H9 (cell line): Measurements from ENCODE around the gene ILDR2. TPM values are rescaled to one million over a fixed set of nuclear protein-coding genes. Genes with fewer than 3 reads are reported as not detected.

Experiments
- DNase-seq: peaks from one replicate; pipeline ENCODE4 v3.0.0-alpha.2; 2017
- H2AFZ ChIP-seq: one replicate; pipeline ENCODE4 v1.6.1; 2013; ENCODE audit warnings: mild to moderate bottlenecking, low read length, control low read depth, moderate library complexity
- H2AK5ac ChIP-seq: 2 replicates; pipeline ENCODE4 v1.6.1; 2013; ENCODE audit warnings: low read length, control low read depth, mixed read lengths; ENCODE audit not compliant: insufficient read length
- H2BK120ac ChIP-seq: one replicate; pipeline ENCODE4 v1.6.1; 2013; ENCODE audit warnings: low read depth, mild to moderate bottlenecking, low read length, control low read depth, inconsistent platforms; ENCODE audit not compliant: poor library complexity, severe bottlenecking
- H2BK12ac ChIP-seq: 2 replicates; pipeline ENCODE4 v1.6.1; 2013; ENCODE audit warnings: low read length, control low read depth, mixed read lengths, low read depth; ENCODE audit not compliant: insufficient read length
- H2BK15ac ChIP-seq: 2 replicates; pipeline ENCODE4 v1.6.1; 2013; ENCODE audit warnings: low read depth, low read length, control low read depth
- H2BK20ac ChIP-seq: one replicate; pipeline ENCODE4 v1.6.1; 2013; ENCODE audit warnings: low read depth, mild to moderate bottlenecking, low read length, control low read depth, inconsistent platforms; ENCODE audit not compliant: poor library complexity, severe bottlenecking
- H2BK5ac ChIP-seq: 2 replicates; pipeline ENCODE4 v1.6.1; 2013; ENCODE audit warnings: low read length, control low read depth, mixed read lengths; ENCODE audit not compliant: insufficient read length
- H3K14ac ChIP-seq: 2 replicates; pipeline ENCODE4 v1.6.1; 2013; ENCODE audit warnings: low read length, control low read depth; ENCODE audit not compliant: insufficient read depth
- H3K18ac ChIP-seq: 2 replicates; pipeline ENCODE4 v1.6.1; 2013; ENCODE audit warnings: low read depth, mild to moderate bottlenecking, mixed read lengths, low read length, control low read depth; ENCODE audit not compliant: insufficient read length
- H3K23ac ChIP-seq: 2 replicates; pipeline ENCODE4 v1.6.1; 2013; ENCODE audit warnings: low read length, control low read depth, mixed read lengths, low read depth; ENCODE audit not compliant: insufficient read length
- H3K23me2 ChIP-seq: 2 replicates; pipeline ENCODE4 v1.6.1; 2013; ENCODE audit warnings: low read depth, mild to moderate bottlenecking, mixed read lengths, low read length, control low read depth; ENCODE audit not compliant: insufficient read length, poor library complexity, severe bottlenecking
- H3K27ac ChIP-seq: 2 replicates; pipeline ENCODE4 v1.5.1; 2013; ENCODE audit warnings: low read length, control low read depth, mixed read lengths, low read depth; ENCODE audit not compliant: insufficient read length
- H3K27me3 ChIP-seq: 2 replicates; pipeline ENCODE4 v1.6.1; 2013; ENCODE audit warnings: low read length, control low read depth, inconsistent platforms; ENCODE audit not compliant: insufficient read depth
- H3K4ac ChIP-seq: 2 replicates; pipeline ENCODE4 v1.6.1; 2013; ENCODE audit warnings: low read depth, mild to moderate bottlenecking, control low read depth, inconsistent platforms, low read length, moderate library complexity
- H3K4me1 ChIP-seq: 2 replicates; pipeline ENCODE4 v1.6.1; 2013; ENCODE audit warnings: low read length, control low read depth, inconsistent platforms; ENCODE audit not compliant: insufficient read depth
- H3K4me2 ChIP-seq: 2 replicates; pipeline ENCODE4 v1.6.1; 2013; ENCODE audit warnings: low read length, control low read depth, mixed read lengths; ENCODE audit not compliant: insufficient read length, insufficient read depth
- H3K56ac ChIP-seq: 2 replicates; pipeline ENCODE4 v1.6.1; 2013; ENCODE audit warnings: low read depth, mild to moderate bottlenecking, mixed read lengths, low read length, control low read depth; ENCODE audit not compliant: insufficient read length
- H3K79me1 ChIP-seq: 2 replicates; pipeline ENCODE4 v1.6.1; 2013; ENCODE audit warnings: low read depth, mild to moderate bottlenecking, moderate library complexity, low read length, control low read depth, inconsistent platforms; ENCODE audit not compliant: insufficient read depth, poor library complexity, severe bottlenecking
- H3K79me2 ChIP-seq: 2 replicates; pipeline ENCODE4 v1.6.1; 2013; ENCODE audit warnings: low read length, control low read depth, inconsistent platforms; ENCODE audit not compliant: insufficient read depth
- H3K9ac ChIP-seq: 2 replicates; pipeline ENCODE4 v1.6.1; 2013; ENCODE audit warnings: low read length, control low read depth, mixed read lengths; ENCODE audit not compliant: insufficient read length; ENCODE audit errors: extremely low read depth
- H3K9me3 ChIP-seq: one replicate; pipeline ENCODE4 v1.6.1; 2013; ENCODE audit warnings: low read depth, low read length, inconsistent platforms; ENCODE audit not compliant: control insufficient read depth
- H3T11ph ChIP-seq: one replicate; pipeline ENCODE4 v1.6.1; 2013; ENCODE audit warnings: mild to moderate bottlenecking, low read length, control low read depth, inconsistent platforms
- H4K20me1 ChIP-seq: one replicate; pipeline ENCODE4 v1.6.1; 2013; ENCODE audit not compliant: control insufficient read depth, insufficient read length, insufficient read depth
- H4K5ac ChIP-seq: 2 replicates; pipeline ENCODE4 v1.6.1; 2013; ENCODE audit warnings: low read depth, mild to moderate bottlenecking, mixed read lengths, low read length, control low read depth; ENCODE audit not compliant: insufficient read length
- H4K8ac ChIP-seq: replicated peaks from 2 replicates; pipeline ENCODE4 v1.6.1; 2013; ENCODE audit warnings: low read length, control low read depth, mixed read lengths, low read depth; ENCODE audit not compliant: insufficient read length
- H4K91ac ChIP-seq: 2 replicates; pipeline ENCODE4 v1.6.1; 2013; ENCODE audit warnings: low read depth, mild to moderate bottlenecking, moderate library complexity, mixed read lengths, low read length, control low read depth; ENCODE audit not compliant: insufficient read length
- H3K27ac Mint-ChIP-seq, 3 experiments: 2 replicates in 2 of 3; 3 replicates in 1 of 3; pipeline ENCODE4 v1.8.0; 2020 to 2021; ENCODE audit warnings: mixed read lengths in 3 of 3, mild to moderate bottlenecking in 1 of 3, moderate library complexity in 1 of 3
- H3K27me3 Mint-ChIP-seq: 2 replicates; pipeline ENCODE4 v1.8.0; 2021; ENCODE audit warnings: low read depth, mild to moderate bottlenecking, moderate library complexity, mixed read lengths
- H3K36me3 Mint-ChIP-seq, 3 experiments: 2 replicates in 2 of 3; 3 replicates in 1 of 3; pipeline ENCODE4 v1.8.0; 2020 to 2021; ENCODE audit warnings: low read depth in 3 of 3, mixed read lengths in 3 of 3; ENCODE audit not compliant: insufficient read depth in 1 of 3
- H3K4me1 Mint-ChIP-seq, 2 experiments: 2 replicates each; pipeline ENCODE4 v1.8.0; 2020; ENCODE audit warnings: mixed read lengths in 2 of 2
- H3K4me3 Mint-ChIP-seq, 2 experiments: 2 replicates in 1 of 2; 3 replicates in 1 of 2; pipeline ENCODE4 v1.8.0; 2020 to 2021; ENCODE audit warnings: mild to moderate bottlenecking in 2 of 2, mixed read lengths in 2 of 2, moderate library complexity in 1 of 2
- H3K9me3 Mint-ChIP-seq, 2 experiments: 2 replicates in 1 of 2; 3 replicates in 1 of 2; pipeline ENCODE4 v1.8.0; 2020; ENCODE audit warnings: mild to moderate bottlenecking in 2 of 2, mixed read lengths in 2 of 2, moderate library complexity in 1 of 2
- CTCF ChIP-seq: fragments of 200-600 bp; sonication (generic); conservative IDR thresholded peaks from 3 replicates; pipeline ENCODE4 v1.8.0; 2021; ENCODE audit warnings: antibody characterized with exemption, mild to moderate bottlenecking
- WGBS: extraction: QIAGEN DNeasy Blood & Tissue Kit; methylation state at CpG from one replicate; pipeline ENCODE4 v1.1.7; 2013; ENCODE audit warnings: missing lambda C conversion rate, low lambda C conversion rate, mixed read lengths; ENCODE audit not compliant: insufficient read length; ENCODE audit errors: extremely low coverage; 5-methylcytosine and 5-hydroxymethylcytosine counted together
- total RNA-seq: library from RNA; stranded (reverse); gene quantifications from 2 replicates; pipeline ENCODE4 v1.2.1, GENCODE V29; 2021

ILDR2 gene
- total RNA-seq, 1 experiment from 2014 or later = 1.1 TPM

GRCh38 chr1:166927701-166928100, 47.6 kb downstream of the ILDR2 start:
- Histone ChIP-seq H2BK120ac (no peak overlapping the region), H2AK5ac (no peak overlapping the region), H2AFZ (no peak overlapping the region), H4K5ac (no peak overlapping the region), H3K27me3 (no peaks in the 10 kb centered on the region), H3K9ac (no peak overlapping the region), H3K23me2 (no peaks in the 10 kb centered on the region), H3K14ac (no peak overlapping the region), H2BK5ac (no peak overlapping the region), H3K79me2 (no peaks in the 10 kb centered on the region), H3K79me1 (no peaks in the 10 kb centered on the region), H4K91ac (no peak overlapping the region), H2BK12ac (no peak overlapping the region), H3K27ac (no peak overlapping the region), H4K8ac (no peak overlapping the region), H3K9me3 (no peaks in the 10 kb centered on the region), H3K4me1 (peaks cover 8% of the 10 kb centered on the region; the same call in 1 of the 2 replicates), H3K4me2 (no peak overlapping the region), H3K18ac (no peak overlapping the region), H3T11ph (no peak overlapping the region), H2BK20ac (no peak overlapping the region), H3K56ac (no peak overlapping the region), H4K20me1 (no peaks in the 10 kb centered on the region), H2BK15ac (no peak overlapping the region), H3K23ac (no peak overlapping the region), H3K4ac (no peak overlapping the region)
- Mint-ChIP-seq H3K4me1 (peaks cover 8 to 16% of the 10 kb centered on the region in 2 experiments), H3K36me3 (no peaks in the 10 kb centered on the region), H3K27me3 (peaks cover 12% of the 10 kb centered on the region), H3K27ac (no peak overlapping the region), H3K9me3 (no peaks in the 10 kb centered on the region), H3K4me3 (no peak overlapping the region)
- TF ChIP-seq CTCF = no peak
- no peak for DNase-seq
- no CpG with 5 or more reads among the region's 2 CpGs for WGBS
